GM12872 (cell line): ENCODE results near the gene NR2C2.

Source experiments
- TF ChIP-seq, protein P1 (sequence below): IDR thresholded peaks from 3 replicates; pipeline ENCODE4 v1.5.1; 2011; ENCODE audit warnings: low read depth, mild to moderate bottlenecking, low read length, moderate library complexity; ENCODE audit not compliant: insufficient read depth

NR2C2 gene

GRCh38 chr3:15045667-15046066 is 98.3 kb downstream of the NR2C2 start:
- TF ChIP-seq, protein P1, sequence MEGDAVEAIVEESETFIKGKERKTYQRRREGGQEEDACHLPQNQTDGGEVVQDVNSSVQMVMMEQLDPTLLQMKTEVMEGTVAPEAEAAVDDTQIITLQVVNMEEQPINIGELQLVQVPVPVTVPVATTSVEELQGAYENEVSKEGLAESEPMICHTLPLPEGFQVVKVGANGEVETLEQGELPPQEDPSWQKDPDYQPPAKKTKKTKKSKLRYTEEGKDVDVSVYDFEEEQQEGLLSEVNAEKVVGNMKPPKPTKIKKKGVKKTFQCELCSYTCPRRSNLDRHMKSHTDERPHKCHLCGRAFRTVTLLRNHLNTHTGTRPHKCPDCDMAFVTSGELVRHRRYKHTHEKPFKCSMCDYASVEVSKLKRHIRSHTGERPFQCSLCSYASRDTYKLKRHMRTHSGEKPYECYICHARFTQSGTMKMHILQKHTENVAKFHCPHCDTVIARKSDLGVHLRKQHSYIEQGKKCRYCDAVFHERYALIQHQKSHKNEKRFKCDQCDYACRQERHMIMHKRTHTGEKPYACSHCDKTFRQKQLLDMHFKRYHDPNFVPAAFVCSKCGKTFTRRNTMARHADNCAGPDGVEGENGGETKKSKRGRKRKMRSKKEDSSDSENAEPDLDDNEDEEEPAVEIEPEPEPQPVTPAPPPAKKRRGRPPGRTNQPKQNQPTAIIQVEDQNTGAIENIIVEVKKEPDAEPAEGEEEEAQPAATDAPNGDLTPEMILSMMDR: no peak

GRCh38 chr3:15049584-15049983 is 102.2 kb downstream of the NR2C2 start:
- TF ChIP-seq, protein P1: no peak

- TF ChIP-seq, protein P1: no peak
Observed at GRCh38 chr3:15050405-15051092, 103.2 kb downstream of the NR2C2 start.

DNA sequence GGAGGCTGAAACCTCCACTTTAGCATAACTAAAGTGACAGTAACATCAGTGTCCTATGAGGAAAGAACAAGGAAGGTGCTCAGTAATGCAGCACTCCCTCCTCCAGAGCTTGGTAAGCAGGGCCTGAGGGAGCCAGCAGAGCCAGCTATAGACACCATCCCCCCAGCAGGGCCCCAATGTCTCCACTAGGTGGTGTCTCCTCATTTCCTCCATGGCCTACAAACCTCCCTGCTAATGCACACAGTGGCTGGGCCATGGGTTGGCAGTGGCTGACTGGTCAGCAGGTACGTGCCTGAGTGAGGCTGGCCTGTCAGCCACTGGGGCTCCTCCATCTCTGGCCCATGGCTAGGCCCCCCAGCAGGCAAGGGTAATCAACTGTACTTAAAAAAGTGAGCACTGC is 104.1 kb downstream of the NR2C2 start:
- TF ChIP-seq, protein P1: peak; percentile 91

- TF ChIP-seq, protein P1: no peak
Observed at GRCh38 chr3:15052335-15053242, 105.2 kb downstream of the NR2C2 start.

DNA sequence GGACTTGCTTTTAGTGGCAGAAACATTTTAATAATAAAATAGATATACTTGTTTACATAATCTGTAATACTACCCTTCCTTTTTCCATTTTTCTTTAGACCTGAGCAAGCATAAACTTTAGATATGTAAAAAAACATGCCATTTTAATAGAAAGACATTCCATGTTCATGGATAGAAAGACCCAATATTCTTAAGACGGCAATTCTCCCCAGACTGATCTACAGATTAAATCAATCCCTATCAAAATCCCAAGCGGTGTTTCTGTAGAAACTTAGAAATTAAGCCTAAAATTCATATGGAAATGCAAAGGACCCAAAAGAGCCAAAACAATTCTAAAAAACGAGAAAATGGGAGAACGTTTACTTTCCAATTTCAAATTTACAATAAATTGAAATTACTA is 106.2 kb downstream of the NR2C2 start:
- TF ChIP-seq, protein P1: no peak

DNA sequence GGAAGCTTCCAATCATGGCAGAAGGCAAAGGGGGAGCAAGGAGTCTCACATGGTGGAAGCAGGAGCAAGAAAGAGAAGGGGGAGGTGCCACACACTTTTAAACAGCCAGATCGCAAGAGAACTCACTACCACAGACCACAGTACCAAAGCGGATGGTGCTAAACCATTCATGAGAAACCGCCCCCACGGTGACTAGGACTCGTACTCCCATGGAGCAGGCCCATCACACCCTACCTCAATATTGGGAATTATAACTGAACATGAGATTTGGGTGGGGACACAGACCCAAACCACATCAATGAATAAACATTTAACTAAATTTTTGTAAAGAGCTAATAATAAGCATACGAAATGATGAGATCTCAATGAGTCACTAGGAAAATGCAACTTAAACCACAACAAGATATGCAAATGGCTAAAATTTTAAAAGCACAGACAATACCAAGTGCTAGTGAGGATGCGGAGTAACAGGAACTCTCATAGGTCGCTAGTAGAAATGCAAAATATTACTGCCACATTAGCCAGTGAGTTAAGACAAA is 107.7 kb downstream of the NR2C2 start:
- TF ChIP-seq, protein P1: no peak
